Measurements from ENCODE around the gene GTF3C2.
"Not testable (repeated sequence)": the region's sequence is repeated elsewhere in the genome, so short reads cannot be mapped to it uniquely, and the experiment has no call there.

Gene GTF3C2

DNA sequence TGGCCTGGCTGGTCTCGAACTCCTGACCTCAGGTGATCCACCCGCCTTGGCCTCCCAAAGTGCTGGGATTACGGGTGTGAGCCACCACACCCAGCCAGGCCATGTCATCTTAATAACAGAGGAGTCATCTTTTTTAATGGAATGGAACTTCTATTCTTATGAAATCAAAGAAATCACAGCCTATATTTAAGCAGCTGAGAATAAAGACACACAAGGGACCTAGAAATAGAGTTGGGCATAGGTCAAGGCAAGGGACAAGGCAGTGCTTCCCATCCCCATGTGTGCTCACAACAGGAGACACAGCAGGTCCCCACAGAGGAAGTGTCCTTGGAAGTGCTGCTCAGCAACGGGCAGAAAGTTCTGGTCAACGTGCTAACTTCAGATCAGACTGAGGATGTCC, 17.0 kb upstream of the GTF3C2 start:
- no peak for DNase-seq (ENCODE audit: low read depth)

DNA sequence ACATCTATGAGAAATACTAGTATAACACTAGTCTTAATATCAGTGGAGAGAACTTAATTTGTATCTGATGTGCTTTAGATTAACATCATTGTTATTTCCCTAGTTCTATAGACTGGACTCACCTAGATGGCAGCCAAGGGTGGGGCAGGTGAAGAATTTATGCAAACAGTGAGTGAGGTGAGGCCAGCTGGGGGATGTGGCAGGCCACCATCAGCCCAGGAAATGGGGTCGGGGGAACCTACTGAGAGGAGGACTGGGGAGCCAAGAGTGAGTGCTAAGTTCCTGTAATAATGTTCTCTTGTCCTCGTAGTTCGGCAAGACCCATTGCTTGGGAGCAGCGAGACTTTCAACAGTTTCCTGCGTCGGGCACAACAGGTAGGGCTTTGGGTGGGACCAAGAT, 16.4 kb upstream of the GTF3C2 start:
- DNase-seq (ENCODE audit: low read depth), result no peak

GRCh38 chr2:27370816-27371620, 14.5 kb upstream of the GTF3C2 start:
- DNase-seq (ENCODE audit: low read depth), result peak; percentile 10

DNA sequence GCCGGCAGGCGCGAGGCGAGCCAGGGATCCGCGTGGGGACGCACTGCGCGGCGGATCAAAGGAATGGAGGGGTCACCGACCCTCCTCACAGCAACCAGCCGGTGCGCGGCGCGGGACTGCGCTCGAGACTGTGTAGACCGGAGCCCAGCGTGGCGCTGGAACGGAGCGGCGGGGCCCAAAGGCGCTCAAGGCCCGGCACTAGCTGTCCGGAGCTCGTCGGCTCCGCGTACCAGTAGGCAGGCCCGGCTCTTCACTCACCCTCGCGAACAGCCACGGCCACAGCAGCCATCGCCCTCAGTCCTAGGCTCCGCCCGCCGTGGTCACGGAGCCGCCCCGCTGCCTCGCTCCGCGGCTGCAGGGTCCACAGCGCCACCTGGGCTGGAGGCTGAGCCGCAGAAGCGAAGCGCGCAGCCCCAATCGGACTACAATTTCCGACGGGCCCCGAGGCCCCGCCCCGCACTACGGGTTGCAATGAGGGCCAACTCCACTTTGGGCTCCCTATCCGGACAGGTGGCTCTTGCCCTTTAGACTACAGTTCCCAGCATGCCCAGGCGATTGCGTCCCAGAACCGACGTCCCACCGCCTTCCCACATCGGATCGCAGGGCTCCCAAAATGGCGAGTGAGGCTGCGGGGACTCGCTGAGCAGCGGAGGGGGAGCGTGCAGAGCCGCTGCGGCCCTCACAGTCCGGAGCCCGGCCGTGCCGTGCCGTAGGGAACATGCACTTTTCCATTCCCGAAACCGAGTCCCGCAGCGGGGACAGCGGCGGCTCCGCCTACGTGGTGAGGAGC, 13.7 kb upstream of the GTF3C2 start, which contains the start of the genes EIF2B4 and SNX17:
Gene EIF2B4 (minus strand): TSS at position 313 of the 790 bp plus-strand sequence. CDS start 24 bp downstream, at position 289.
Gene SNX17 (plus strand): TSS at position 591 of the 790 bp plus-strand sequence. CDS start 128 bp downstream, at position 719.
- DNase-seq (ENCODE audit: low read depth), result peak; percentile 99

GRCh38 chr2:27369471-27370025, 13.0 kb upstream of the GTF3C2 start:
- DNase-seq (ENCODE audit: low read depth), result peak; percentile 38

GRCh38 chr2:27363933-27364332, 7.4 kb upstream of the GTF3C2 start:
- no peak for DNase-seq (ENCODE audit: low read depth)

- DNase-seq (ENCODE audit: low read depth), result no peak
Measured at GRCh38 chr2:27362678-27363420, 6.3 kb upstream of the GTF3C2 start.

DNA sequence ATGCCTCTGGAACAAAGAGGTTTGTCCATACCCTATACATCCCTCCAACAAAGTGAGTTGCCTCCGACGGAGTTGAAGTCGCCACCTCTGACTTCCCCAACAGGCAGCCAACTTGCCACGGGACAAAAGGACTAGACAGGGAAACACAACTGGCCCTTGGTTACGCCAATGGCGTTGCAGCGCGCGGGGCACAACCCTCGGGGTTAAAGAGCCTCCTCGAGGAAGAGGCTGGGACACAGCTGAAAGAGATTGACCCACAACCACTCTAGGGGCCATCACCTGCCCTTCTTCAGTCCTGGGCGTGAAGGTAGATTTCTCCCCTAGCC, 545 bp downstream of the GTF3C2 start:
- DNase-seq (ENCODE audit: low read depth), result peak; percentile 26

DNA sequence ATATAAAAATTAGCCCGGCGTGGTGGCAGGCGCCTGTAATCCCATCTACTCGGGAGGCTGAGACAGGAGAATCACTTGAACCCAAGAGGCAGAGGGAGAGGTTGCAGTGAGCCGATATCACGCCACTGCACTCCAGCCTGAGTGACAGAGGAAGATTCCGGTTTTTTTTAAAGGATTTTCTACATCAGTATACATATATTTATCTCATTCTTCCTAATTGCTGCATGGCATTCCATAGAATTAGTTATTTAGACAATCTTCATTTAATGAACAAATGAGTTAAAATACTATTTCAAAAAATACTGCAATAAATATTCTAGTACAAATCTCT, 2.0 kb downstream of the GTF3C2 start:
- no peak for DNase-seq (ENCODE audit: low read depth)

DNA sequence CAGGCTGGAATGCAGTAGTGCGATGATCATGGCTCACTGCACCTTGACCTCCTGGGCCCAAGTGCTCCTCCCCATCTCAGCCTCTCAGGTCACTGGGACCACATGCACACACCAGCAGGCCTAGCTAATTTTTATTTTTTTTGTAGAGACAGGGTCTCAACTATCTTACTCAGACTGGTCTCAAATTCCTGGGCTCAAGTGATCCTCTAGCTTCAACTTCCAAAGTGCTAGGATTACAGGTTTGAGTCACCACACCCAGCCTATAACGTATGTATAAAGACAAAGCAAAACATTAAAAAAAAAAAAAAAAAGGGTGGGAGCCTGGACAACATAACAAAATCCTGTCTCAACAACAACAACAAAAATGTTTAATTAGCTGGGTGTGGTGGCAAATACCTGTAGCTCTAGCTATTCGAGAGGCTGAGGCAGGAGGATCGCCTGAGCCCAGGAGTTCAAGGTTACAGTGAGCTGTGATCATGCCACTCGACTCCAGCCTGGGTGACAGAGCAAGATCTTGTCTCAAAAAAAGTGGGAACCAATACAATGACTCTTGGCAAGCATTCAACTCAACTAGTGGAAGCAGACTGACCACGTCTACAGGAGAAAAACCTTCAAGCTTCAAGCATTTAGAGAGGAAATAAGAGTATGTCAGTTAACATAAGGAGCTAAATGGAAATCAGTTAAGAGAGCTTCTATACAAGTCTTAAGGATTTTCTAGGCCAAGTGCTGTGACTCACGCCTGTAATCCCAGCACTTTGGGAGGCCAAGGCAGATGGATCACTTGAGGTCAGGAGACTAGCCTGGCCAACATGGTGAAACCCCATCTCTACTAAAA, 2.6 kb downstream of the GTF3C2 start:
- peak; percentile 37 for DNase-seq (ENCODE audit: low read depth)

- DNase-seq (ENCODE audit: low read depth), result not testable (repeated sequence)
Measured at GRCh38 chr2:27353386-27353761, 3.2 kb downstream of the GTF3C2 start.

DNA sequence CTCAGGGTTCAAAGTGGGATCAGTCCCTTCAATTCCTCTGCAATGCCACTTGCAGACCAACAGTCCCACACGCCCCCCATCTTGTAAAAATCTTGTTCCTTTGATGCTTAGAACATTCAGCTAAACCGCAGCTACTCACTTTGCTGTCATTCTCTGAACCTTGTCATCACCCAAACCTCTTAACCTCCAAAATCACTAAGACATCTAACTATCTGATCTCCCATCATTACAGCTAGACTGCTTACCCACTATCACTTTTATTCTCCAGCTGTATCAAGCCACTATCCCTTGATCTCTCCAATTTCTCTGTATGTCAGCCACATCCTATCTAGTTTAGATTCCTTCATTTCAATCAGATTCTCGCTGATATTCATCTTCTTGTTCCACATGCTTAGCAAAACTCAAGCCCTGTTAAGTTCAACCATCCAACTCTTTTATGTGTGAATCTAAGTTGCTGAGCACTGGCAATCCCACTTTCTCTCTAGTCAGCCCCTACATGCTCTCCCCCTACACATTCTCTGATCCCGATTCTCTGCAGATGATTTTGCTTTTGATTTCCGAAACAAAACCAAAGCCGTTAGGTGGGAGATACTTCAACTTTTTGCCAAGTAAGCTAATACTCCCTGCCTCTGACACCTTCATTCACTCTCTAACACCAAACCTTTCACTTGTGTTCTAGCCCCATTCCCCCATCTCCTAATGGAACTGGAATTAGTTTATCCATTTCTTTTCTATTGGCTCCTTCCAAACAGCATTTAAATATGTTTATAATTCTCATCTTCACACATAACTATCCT, 4.6 kb downstream of the GTF3C2 start:
- no peak for DNase-seq (ENCODE audit: low read depth)

DNA sequence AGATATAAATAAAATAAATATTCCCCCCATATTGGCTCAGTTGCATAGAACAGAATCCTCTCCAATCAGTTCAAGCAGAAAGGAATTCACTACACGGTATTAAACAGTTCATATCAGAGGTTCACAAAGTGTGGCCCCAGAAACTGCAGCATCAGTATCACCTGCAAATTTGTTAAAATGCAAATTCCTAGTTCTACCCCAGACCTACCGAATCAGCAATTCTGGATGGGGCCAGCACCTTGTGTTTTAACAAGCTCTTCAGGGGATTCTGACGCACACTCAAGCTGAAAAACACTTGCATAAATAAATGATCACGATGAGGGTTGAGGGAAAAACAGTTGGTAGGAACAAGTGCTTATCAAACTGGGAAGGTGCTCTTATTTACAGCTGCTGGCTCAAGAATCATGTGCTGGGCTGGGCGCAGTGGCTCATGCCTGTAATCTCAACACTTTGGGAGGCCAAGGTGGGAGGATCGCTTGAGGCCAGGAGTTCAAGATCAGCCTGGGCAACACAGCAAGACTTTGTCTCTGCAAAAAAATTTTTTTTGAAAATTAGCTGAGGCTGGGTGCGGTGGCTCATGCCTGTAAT, 6.4 kb downstream of the GTF3C2 start:
- DNase-seq (ENCODE audit: low read depth), result no peak

GRCh38 chr2:27347641-27348040, 8.9 kb downstream of the GTF3C2 start:
- peak; percentile 13 for DNase-seq (ENCODE audit: low read depth)

DNA sequence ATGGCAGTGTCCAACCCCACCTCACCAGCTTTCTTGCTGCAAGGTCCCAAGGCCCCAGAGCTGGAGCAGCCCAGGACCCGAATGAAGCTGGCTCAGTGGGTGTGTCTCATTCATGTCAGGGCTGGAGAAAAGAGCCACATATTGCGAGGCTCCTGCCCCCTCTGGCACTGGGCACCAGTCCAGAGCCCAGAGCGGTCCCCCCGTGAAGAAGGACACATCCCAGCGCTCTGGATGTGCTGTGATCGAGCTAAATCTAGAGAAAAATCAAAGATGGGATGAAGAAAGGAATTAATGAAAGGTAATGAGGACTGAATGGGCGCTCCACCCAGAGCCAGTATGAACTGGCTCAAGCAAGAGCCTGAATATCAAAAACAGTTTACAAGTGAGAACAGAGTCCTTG, 20.4 kb downstream of the GTF3C2 start:
- DNase-seq (ENCODE audit: low read depth), result no peak

GRCh38 chr2:27335311-27335710, 21.3 kb downstream of the GTF3C2 start:
- no peak for DNase-seq (ENCODE audit: low read depth)

GRCh38 chr2:27324720-27325119, 31.8 kb downstream of the GTF3C2 start:
- no peak for DNase-seq (ENCODE audit: low read depth)

DNA sequence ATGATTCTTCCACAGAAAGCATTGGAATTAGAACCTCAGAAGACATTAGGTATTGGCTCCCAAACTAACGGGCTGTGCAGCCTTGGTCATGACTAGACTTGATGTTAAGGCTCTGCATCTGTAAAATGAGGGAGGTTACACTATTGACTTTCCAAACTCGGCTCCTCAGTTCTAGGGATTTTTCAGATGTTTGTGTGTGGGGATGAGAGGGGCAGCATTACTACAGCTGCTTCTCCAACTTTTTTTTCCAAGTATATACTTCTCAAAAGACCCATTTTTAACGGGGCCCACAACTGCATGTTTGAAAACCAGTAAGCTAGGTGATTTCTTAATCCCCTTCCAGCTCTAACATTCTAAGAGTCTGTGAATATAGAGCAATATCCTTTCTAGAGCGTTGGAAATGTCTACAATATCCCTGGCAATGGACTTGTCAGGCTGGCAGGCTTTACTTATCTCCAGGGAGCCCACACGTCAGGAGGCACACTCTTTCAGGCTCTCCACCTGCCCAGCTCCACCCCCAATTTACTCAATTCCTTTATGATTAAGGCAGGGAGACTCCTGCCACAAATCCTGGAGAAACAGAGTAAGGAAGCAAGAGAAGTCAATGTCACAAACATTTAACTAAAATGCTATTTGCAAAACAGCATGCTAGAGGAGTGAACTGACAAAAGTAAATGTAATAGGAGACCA, 32.8 kb downstream of the GTF3C2 start:
- no peak for DNase-seq (ENCODE audit: low read depth)

DNA sequence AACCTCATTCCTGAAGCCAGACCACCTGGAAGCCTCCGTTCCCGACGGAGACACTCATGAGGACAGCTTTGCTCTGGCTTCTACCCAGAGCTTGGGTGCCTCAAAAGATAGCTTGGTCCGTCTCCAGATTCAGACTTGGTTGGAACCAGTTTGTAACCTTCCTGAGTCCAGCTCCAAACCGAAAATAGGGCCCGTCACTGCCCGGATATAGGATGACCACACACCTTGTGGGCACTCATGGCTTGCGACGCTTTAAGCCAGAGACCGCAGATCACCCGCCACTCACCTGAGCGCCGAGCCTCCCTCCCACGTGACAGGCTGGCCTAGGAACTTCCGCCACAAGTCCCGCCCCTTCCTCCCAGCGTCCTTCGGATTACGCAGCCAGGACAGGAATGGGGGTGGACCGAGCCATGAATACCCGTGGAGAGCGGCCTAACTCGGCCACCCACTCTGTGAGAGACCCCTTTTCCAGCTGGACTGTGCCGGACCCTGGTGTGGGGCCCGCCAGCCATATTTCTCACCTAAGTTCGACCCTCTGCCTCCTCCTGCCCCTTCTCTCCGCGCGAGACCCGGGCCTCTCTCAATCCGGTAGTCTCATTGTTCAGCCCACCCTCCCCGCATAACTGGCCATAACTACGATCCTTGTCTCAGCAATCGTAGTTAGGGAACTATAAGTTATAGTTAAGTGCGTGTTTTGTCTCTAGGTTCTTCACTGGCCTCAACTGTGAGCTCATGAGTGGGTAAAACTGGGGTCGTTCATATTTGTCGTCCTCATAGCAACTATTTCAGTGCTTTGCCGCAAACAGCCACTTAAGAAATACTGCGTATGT, 33.6 kb downstream of the GTF3C2 start, which contains the start of gene MPV17:
Gene MPV17 (minus strand): TSS at position 332 of the 830 bp plus-strand sequence. CDS start 580 bp downstream, outside the sequence.
- DNase-seq (ENCODE audit: low read depth), result peak; percentile 87

Measured in stromal cell of bone marrow (primary cell).